Esophagus muscularis mucosa (tissue), 3 donors: ENCODE data around the gene MAT2A.

Source experiments
- CTCF ChIP-seq, 3 experiments: fragments of 200-600 bp in 2 of 3; fragments of 450-650 bp in 1 of 3; sonication (generic) in 2 of 3; IDR thresholded peaks; one replicate each; pipeline ENCODE4 v1.5.1; 2017 to 2019; ENCODE audit warnings: antibody characterized with exemption in 3 of 3, mild to moderate bottlenecking in 2 of 3, moderate library complexity in 1 of 3
- POLR2A ChIP-seq: fragments of 450-650 bp; IDR thresholded peaks from one replicate; pipeline ENCODE4 v1.6.1; 2017; ENCODE audit warnings: antibody characterized with exemption, moderate library complexity, mild to moderate bottlenecking, low read depth

GRCh38 chr2:85536479-85536878 is 2.5 kb upstream of the MAT2A start:
- TF ChIP-seq CTCF (IDR thresholded peaks at IDR 0.05): no peak
- TF ChIP-seq POLR2A: no peak
